ENCODE data around the gene KCNH4.

Gene KCNH4

GRCh38 chr17:42167807-42168206 lies 13.1 kb downstream of the KCNH4 start:
- 86% methylated on average over 8 of the region's 8 CpGs for WGBS
- no peak overlapping the region for H2BK5ac ChIP-seq (ENCODE audit: low read depth, low read length, poor library complexity, severe bottlenecking)
- no peak for DNase-seq
- H3K9ac ChIP-seq (ENCODE audit: low read length): no peak overlapping the region
- H3K79me1 ChIP-seq (replicated peaks; ENCODE audit: low read length, poor library complexity, severe bottlenecking): no peaks in the 10 kb centered on the region
- no peak overlapping the region for H2BK12ac ChIP-seq (ENCODE audit: low read length in 2 of 2)
- H3K14ac ChIP-seq (ENCODE audit: low read length in 2 of 2): no peak overlapping the region
- no peak overlapping the region for H2BK120ac ChIP-seq (ENCODE audit: low read depth, low read length)
- no peak overlapping the region for H3K18ac ChIP-seq (ENCODE audit: low read depth in 1 of 2, low read length in 2 of 2)
- no peak overlapping the region for H3K4me3 ChIP-seq (ENCODE audit: insufficient read depth in 1 of 2, low read depth in 1 of 2, low read length in 2 of 2)
- H2AFZ ChIP-seq (ENCODE audit: low read depth, low read length): no peak overlapping the region
- no peak overlapping the region for H4K91ac ChIP-seq (ENCODE audit: low read length)
- H2BK15ac ChIP-seq (ENCODE audit: low read depth, poor library complexity, severe bottlenecking): no peak overlapping the region
- H3K4ac ChIP-seq (ENCODE audit: low read depth in 1 of 2, low read length in 2 of 2): no peak overlapping the region
- H3K27ac ChIP-seq (ENCODE audit: low read length, poor library complexity, severe bottlenecking): no peak overlapping the region
- H3K27me3 ChIP-seq (ENCODE audit: control insufficient read depth in 1 of 2, insufficient read depth in 1 of 2, low read length in 2 of 2): peaks cover 20 to 40% of the 10 kb centered on the region in 2 experiments
- no peak overlapping the region for H3K23ac ChIP-seq (ENCODE audit: low read length in 2 of 2)
- no peaks in the 10 kb centered on the region for H3K9me3 ChIP-seq (ENCODE audit: control insufficient read depth, low read length)
- no peak overlapping the region for H4K8ac ChIP-seq (ENCODE audit: low read length)
- H2AK5ac ChIP-seq (ENCODE audit: low read length, severe bottlenecking): no peak overlapping the region
- no peaks in the 10 kb centered on the region for H3K36me3 ChIP-seq (ENCODE audit: control insufficient read depth in 1 of 2, insufficient read depth in 2 of 2, low read depth in 1 of 2, low read length in 2 of 2)
- peaks cover 2% of the 10 kb centered on the region for H3K4me1 ChIP-seq (ENCODE audit: control insufficient read depth, insufficient read depth, low read depth, low read length)
- no peak overlapping the region for H3K4me2 ChIP-seq (ENCODE audit: low read length, poor library complexity, severe bottlenecking)

- H4K8ac ChIP-seq (ENCODE audit: low read length): no peak overlapping the region
- no peaks in the 10 kb centered on the region for H3K9me3 ChIP-seq (ENCODE audit: control insufficient read depth, low read length)
- no peak overlapping the region for H3K23ac ChIP-seq (ENCODE audit: low read length in 2 of 2)
- H3K14ac ChIP-seq (ENCODE audit: low read length in 2 of 2): no peak overlapping the region
- 93% methylated on average over 19 of the region's 19 CpGs for WGBS
- no peak overlapping the region for H3K27ac ChIP-seq (ENCODE audit: low read length, poor library complexity, severe bottlenecking)
- no peak overlapping the region for H2AFZ ChIP-seq (ENCODE audit: low read depth, low read length)
- no peaks in the 10 kb centered on the region for H3K36me3 ChIP-seq (ENCODE audit: control insufficient read depth in 1 of 2, insufficient read depth in 2 of 2, low read depth in 1 of 2, low read length in 2 of 2)
- no peak overlapping the region for H2BK120ac ChIP-seq (ENCODE audit: low read depth, low read length)
- H2BK5ac ChIP-seq (ENCODE audit: low read depth, low read length, poor library complexity, severe bottlenecking): no peak overlapping the region
- peaks cover 10 to 29% of the 10 kb centered on the region in 2 experiments for H3K27me3 ChIP-seq (ENCODE audit: control insufficient read depth in 1 of 2, insufficient read depth in 1 of 2, low read length in 2 of 2)
- no peaks in the 10 kb centered on the region for H3K4me1 ChIP-seq (ENCODE audit: control insufficient read depth, insufficient read depth, low read depth, low read length)
- H4K91ac ChIP-seq (ENCODE audit: low read length): no peak overlapping the region
- no peak overlapping the region for H2AK5ac ChIP-seq (ENCODE audit: low read length, severe bottlenecking)
- no peak overlapping the region for H3K9ac ChIP-seq (ENCODE audit: low read length)
- H3K4me2 ChIP-seq (ENCODE audit: low read length, poor library complexity, severe bottlenecking): no peak overlapping the region
- no peak overlapping the region for H2BK12ac ChIP-seq (ENCODE audit: low read length in 2 of 2)
- DNase-seq: no peak
- H3K79me1 ChIP-seq (replicated peaks; ENCODE audit: low read length, poor library complexity, severe bottlenecking): no peaks in the 10 kb centered on the region
- H3K4me3 ChIP-seq (ENCODE audit: insufficient read depth in 1 of 2, low read depth in 1 of 2, low read length in 2 of 2): no peak overlapping the region
- H3K4ac ChIP-seq (ENCODE audit: low read depth in 1 of 2, low read length in 2 of 2): no peak overlapping the region
- no peak overlapping the region for H3K18ac ChIP-seq (ENCODE audit: low read depth in 1 of 2, low read length in 2 of 2)
- H2BK15ac ChIP-seq (ENCODE audit: low read depth, poor library complexity, severe bottlenecking): no peak overlapping the region
These were observed 14.7 kb downstream of the KCNH4 start for GRCh38 chr17:42166196-42166763.

- no peak overlapping the region for H2BK120ac ChIP-seq (ENCODE audit: low read depth, low read length)
- H3K27ac ChIP-seq (ENCODE audit: low read length, poor library complexity, severe bottlenecking): no peak overlapping the region
- no peak overlapping the region for H3K9ac ChIP-seq (ENCODE audit: low read length)
- H3K4me3 ChIP-seq (ENCODE audit: insufficient read depth in 1 of 2, low read depth in 1 of 2, low read length in 2 of 2): no peak overlapping the region
- no peak overlapping the region for H3K4ac ChIP-seq (ENCODE audit: low read depth in 1 of 2, low read length in 2 of 2)
- peaks cover 5 to 24% of the 10 kb centered on the region in 2 experiments for H3K27me3 ChIP-seq (ENCODE audit: control insufficient read depth in 1 of 2, insufficient read depth in 1 of 2, low read length in 2 of 2)
- H3K14ac ChIP-seq (ENCODE audit: low read length in 2 of 2): no peak overlapping the region
- H3K4me2 ChIP-seq (ENCODE audit: low read length, poor library complexity, severe bottlenecking): no peak overlapping the region
- no peak overlapping the region for H3K18ac ChIP-seq (ENCODE audit: low read depth in 1 of 2, low read length in 2 of 2)
- H2AK5ac ChIP-seq (ENCODE audit: low read length, severe bottlenecking): no peak overlapping the region
- H3K36me3 ChIP-seq (ENCODE audit: control insufficient read depth in 1 of 2, insufficient read depth in 2 of 2, low read depth in 1 of 2, low read length in 2 of 2): no peaks in the 10 kb centered on the region
- 86% methylated on average over 6 of the region's 6 CpGs for WGBS
- no peaks in the 10 kb centered on the region for H3K4me1 ChIP-seq (ENCODE audit: control insufficient read depth, insufficient read depth, low read depth, low read length)
- H3K23ac ChIP-seq (ENCODE audit: low read length in 2 of 2): no peak overlapping the region
- H3K79me1 ChIP-seq (replicated peaks; ENCODE audit: low read length, poor library complexity, severe bottlenecking): no peaks in the 10 kb centered on the region
- no peak overlapping the region for H2BK12ac ChIP-seq (ENCODE audit: low read length in 2 of 2)
- DNase-seq: no peak
- H4K91ac ChIP-seq (ENCODE audit: low read length): no peak overlapping the region
- no peak overlapping the region for H2BK15ac ChIP-seq (ENCODE audit: low read depth, poor library complexity, severe bottlenecking)
- no peaks in the 10 kb centered on the region for H3K9me3 ChIP-seq (ENCODE audit: control insufficient read depth, low read length)
- H2BK5ac ChIP-seq (ENCODE audit: low read depth, low read length, poor library complexity, severe bottlenecking): no peak overlapping the region
- H2AFZ ChIP-seq (ENCODE audit: low read depth, low read length): no peak overlapping the region
- no peak overlapping the region for H4K8ac ChIP-seq (ENCODE audit: low read length)
These were observed 15.2 kb downstream of the KCNH4 start for GRCh38 chr17:42165751-42166150.

GRCh38 chr17:42163696-42164407 lies 17.1 kb downstream of the KCNH4 start:
- no peak for DNase-seq
- Histone ChIP-seq H3K79me1 (replicated peaks; ENCODE audit: low read length, poor library complexity, severe bottlenecking) (no peaks in the 10 kb centered on the region), H3K9me3 (ENCODE audit: control insufficient read depth, low read length) (no peaks in the 10 kb centered on the region), H3K4me3 (ENCODE audit: insufficient read depth in 1 of 2, low read depth in 1 of 2, low read length in 2 of 2) (no peak overlapping the region), H2BK5ac (ENCODE audit: low read depth, low read length, poor library complexity, severe bottlenecking) (no peak overlapping the region), H2AK5ac (ENCODE audit: low read length, severe bottlenecking) (no peak overlapping the region), H2BK15ac (ENCODE audit: low read depth, poor library complexity, severe bottlenecking) (no peak overlapping the region), H3K14ac (ENCODE audit: low read length in 2 of 2) (no peak overlapping the region), H3K18ac (ENCODE audit: low read depth in 1 of 2, low read length in 2 of 2) (no peak overlapping the region), H2BK12ac (ENCODE audit: low read length in 2 of 2) (no peak overlapping the region), H3K27me3 (ENCODE audit: control insufficient read depth in 1 of 2, insufficient read depth in 1 of 2, low read length in 2 of 2) (peaks cover 0 to 16% of the 10 kb centered on the region in 2 experiments), H4K91ac (ENCODE audit: low read length) (no peak overlapping the region), H3K27ac (ENCODE audit: low read length, poor library complexity, severe bottlenecking) (no peak overlapping the region), H3K23ac (ENCODE audit: low read length in 2 of 2) (no peak overlapping the region), H3K4ac (ENCODE audit: low read depth in 1 of 2, low read length in 2 of 2) (no peak overlapping the region), H3K9ac (ENCODE audit: low read length) (no peak overlapping the region), H4K8ac (ENCODE audit: low read length) (no peak overlapping the region), H3K4me2 (ENCODE audit: low read length, poor library complexity, severe bottlenecking) (no peak overlapping the region), H3K4me1 (ENCODE audit: control insufficient read depth, insufficient read depth, low read depth, low read length) (no peaks in the 10 kb centered on the region), H2AFZ (ENCODE audit: low read depth, low read length) (no peak overlapping the region), H3K36me3 (ENCODE audit: control insufficient read depth in 1 of 2, insufficient read depth in 2 of 2, low read depth in 1 of 2, low read length in 2 of 2) (no peaks in the 10 kb centered on the region), H2BK120ac (ENCODE audit: low read depth, low read length) (no peak overlapping the region)
- 83% methylated on average over 14 of the region's 22 CpGs for WGBS
